ENCODE results near the gene HJURP. TPM values are rescaled to one million over a fixed set of nuclear protein-coding genes. Genes with fewer than 3 reads are reported as not detected.

Gene HJURP
- polyA plus RNA-seq, 1 donor (not counting 4 experiments of a cell fraction or from before 2014, with no cell fraction given) = 20.2 TPM

GRCh38 chr2:233795735-233796171 is 58.6 kb downstream of the HJURP start:
- Histone ChIP-seq H3K4me2 (ENCODE audit: control insufficient read depth, extremely low read depth, insufficient read depth, low read depth, low read length) (no peak overlapping the region), H3K4me3 (ENCODE audit: control insufficient read depth in 2 of 3, extremely low read depth in 1 of 3, insufficient read depth in 2 of 3, low read depth in 1 of 3, low read length in 3 of 3) (no peak overlapping the region), H2AFZ (ENCODE audit: control insufficient read depth, low read length) (no peak overlapping the region), H3K79me2 (ENCODE audit: control insufficient read depth, insufficient read depth, low read length) (no peaks in the 10 kb centered on the region), H3K9me3 (ENCODE audit: control insufficient read depth, low read depth, low read length) (no peaks in the 10 kb centered on the region), H3K27me3 (ENCODE audit: control insufficient read depth, extremely low read depth, insufficient read depth, low read length) (no peaks in the 10 kb centered on the region), H3K9me1 (ENCODE audit: control insufficient read depth, extremely low read depth, insufficient read depth, low read length) (no peaks in the 10 kb centered on the region), H3K9ac (ENCODE audit: control insufficient read depth, extremely low read depth, insufficient read depth, low read length) (no peak overlapping the region), H3K27ac (ENCODE audit: control insufficient read depth, insufficient read depth, low read length) (no peak overlapping the region), H4K20me1 (ENCODE audit: control insufficient read depth, extremely low read depth, insufficient read depth, low read length) (no peaks in the 10 kb centered on the region), H3K4me1 (ENCODE audit: control insufficient read depth, extremely low read depth, insufficient read depth, low read length) (peaks cover 4% of the 10 kb centered on the region), H3K36me3 (ENCODE audit: control insufficient read depth in 2 of 2, extremely low read depth in 1 of 2, insufficient read depth in 2 of 2, low read length in 2 of 2) (no peaks in the 10 kb centered on the region)
- dilution Hi-C loops (cut with MboI; ENCODE audit: extremely low pct_ligation_motif_present, low sequenced_read_pairs) = no loop called here
- no peak for FAIRE-seq
- DNase-seq (ENCODE audit: low read depth, low spot score) = no peak
- no peak for TF ChIP-seq EZH2 (IDR thresholded peaks at IDR 0.05; ENCODE audit: low read length)
- TF ChIP-seq, protein P1, sequence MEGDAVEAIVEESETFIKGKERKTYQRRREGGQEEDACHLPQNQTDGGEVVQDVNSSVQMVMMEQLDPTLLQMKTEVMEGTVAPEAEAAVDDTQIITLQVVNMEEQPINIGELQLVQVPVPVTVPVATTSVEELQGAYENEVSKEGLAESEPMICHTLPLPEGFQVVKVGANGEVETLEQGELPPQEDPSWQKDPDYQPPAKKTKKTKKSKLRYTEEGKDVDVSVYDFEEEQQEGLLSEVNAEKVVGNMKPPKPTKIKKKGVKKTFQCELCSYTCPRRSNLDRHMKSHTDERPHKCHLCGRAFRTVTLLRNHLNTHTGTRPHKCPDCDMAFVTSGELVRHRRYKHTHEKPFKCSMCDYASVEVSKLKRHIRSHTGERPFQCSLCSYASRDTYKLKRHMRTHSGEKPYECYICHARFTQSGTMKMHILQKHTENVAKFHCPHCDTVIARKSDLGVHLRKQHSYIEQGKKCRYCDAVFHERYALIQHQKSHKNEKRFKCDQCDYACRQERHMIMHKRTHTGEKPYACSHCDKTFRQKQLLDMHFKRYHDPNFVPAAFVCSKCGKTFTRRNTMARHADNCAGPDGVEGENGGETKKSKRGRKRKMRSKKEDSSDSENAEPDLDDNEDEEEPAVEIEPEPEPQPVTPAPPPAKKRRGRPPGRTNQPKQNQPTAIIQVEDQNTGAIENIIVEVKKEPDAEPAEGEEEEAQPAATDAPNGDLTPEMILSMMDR (optimal IDR thresholded peaks at IDR 0.05 in 1 of 3, IDR thresholded peaks at IDR 0.05 in 1 of 3, conservative IDR thresholded peaks at IDR 0.05 in 1 of 3; ENCODE audit: extremely low read depth in 1 of 3, insufficient read depth in 2 of 3, low read length in 3 of 3) = no peak

DNA sequence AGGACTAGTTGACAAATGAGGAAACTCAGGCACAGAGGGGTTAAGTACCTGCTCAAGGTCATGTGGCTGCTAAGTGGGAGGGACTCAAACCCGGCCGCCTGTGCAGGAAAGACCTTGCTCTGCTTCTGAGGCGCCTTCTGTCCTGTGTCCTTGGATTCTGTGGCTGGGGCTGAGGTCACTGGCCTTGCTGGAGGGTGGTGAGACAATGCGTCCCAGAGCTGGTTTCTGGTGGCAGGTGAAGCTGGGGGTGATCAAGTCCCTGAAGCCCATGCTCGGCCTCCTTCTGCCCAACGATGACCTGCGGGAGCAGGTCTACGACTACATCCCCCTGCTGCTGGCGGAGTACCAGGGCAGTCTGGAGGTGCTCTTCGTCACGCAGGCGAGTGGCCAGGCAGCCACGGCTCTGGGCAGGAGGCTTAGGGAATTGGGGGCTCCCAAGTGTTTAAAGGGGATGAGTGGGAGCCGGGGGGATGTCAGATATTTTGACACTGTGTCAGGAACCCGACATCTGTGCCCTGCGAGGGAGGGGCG is 60.1 kb downstream of the HJURP start:
- FAIRE-seq (no peak), DNase-seq (ENCODE audit: low read depth, low spot score) (no peak)
- no peaks in the 10 kb centered on the region for H3K36me3 ChIP-seq (ENCODE audit: control insufficient read depth in 2 of 2, extremely low read depth in 1 of 2, insufficient read depth in 2 of 2, low read length in 2 of 2)
- no peak overlapping the region for H2AFZ ChIP-seq (ENCODE audit: control insufficient read depth, low read length)
- H3K9me3 ChIP-seq (ENCODE audit: control insufficient read depth, low read depth, low read length) = no peaks in the 10 kb centered on the region
- H3K9ac ChIP-seq (ENCODE audit: control insufficient read depth, extremely low read depth, insufficient read depth, low read length) = no peak overlapping the region
- dilution Hi-C loops (cut with MboI; ENCODE audit: extremely low pct_ligation_motif_present, low sequenced_read_pairs) = no loop called here
- H3K9me1 ChIP-seq (ENCODE audit: control insufficient read depth, extremely low read depth, insufficient read depth, low read length) = no peaks in the 10 kb centered on the region
- H3K27me3 ChIP-seq (ENCODE audit: control insufficient read depth, extremely low read depth, insufficient read depth, low read length) = no peaks in the 10 kb centered on the region
- no peak overlapping the region for H3K4me2 ChIP-seq (ENCODE audit: control insufficient read depth, extremely low read depth, insufficient read depth, low read depth, low read length)
- no peaks in the 10 kb centered on the region for H4K20me1 ChIP-seq (ENCODE audit: control insufficient read depth, extremely low read depth, insufficient read depth, low read length)
- H3K4me3 ChIP-seq (ENCODE audit: control insufficient read depth in 2 of 3, extremely low read depth in 1 of 3, insufficient read depth in 2 of 3, low read depth in 1 of 3, low read length in 3 of 3) = no peak overlapping the region
- H3K27ac ChIP-seq (ENCODE audit: control insufficient read depth, insufficient read depth, low read length) = no peak overlapping the region
- H3K79me2 ChIP-seq (ENCODE audit: control insufficient read depth, insufficient read depth, low read length) = no peaks in the 10 kb centered on the region
- H3K4me1 ChIP-seq (ENCODE audit: control insufficient read depth, extremely low read depth, insufficient read depth, low read length) = peaks cover 4% of the 10 kb centered on the region
- no peak for TF ChIP-seq EZH2 (IDR thresholded peaks at IDR 0.05; ENCODE audit: low read length)
- TF ChIP-seq, protein P1 (optimal IDR thresholded peaks at IDR 0.05 in 1 of 3, IDR thresholded peaks at IDR 0.05 in 1 of 3, conservative IDR thresholded peaks at IDR 0.05 in 1 of 3; ENCODE audit: extremely low read depth in 1 of 3, insufficient read depth in 2 of 3, low read length in 3 of 3) = no peak

Measured in keratinocyte (primary cell).